ENCODE results near the gene HIVEP3.
A peak's percentile ranks its signal among the peaks of the same experiment; 100 is the strongest.

DNA sequence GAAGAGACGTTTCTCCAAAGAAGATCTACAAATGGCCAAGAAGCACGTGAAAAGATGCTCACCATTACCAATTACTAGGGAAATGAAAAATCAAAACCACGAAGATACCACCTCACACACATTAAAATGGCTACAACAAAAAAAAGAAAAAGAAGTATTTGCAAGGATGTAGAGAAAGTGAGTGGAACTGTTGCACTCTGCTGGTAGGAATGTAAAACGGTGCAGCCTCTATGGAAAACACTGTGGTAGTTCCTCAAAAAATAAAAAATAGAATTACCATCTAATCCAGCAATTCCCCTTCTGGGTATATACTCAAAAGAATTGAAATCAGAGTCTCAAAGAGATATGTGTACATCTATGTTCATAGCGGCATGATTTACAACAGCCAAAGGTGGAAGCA lies 318.8 kb downstream of the HIVEP3 start:
- TF ChIP-seq, protein P1, sequence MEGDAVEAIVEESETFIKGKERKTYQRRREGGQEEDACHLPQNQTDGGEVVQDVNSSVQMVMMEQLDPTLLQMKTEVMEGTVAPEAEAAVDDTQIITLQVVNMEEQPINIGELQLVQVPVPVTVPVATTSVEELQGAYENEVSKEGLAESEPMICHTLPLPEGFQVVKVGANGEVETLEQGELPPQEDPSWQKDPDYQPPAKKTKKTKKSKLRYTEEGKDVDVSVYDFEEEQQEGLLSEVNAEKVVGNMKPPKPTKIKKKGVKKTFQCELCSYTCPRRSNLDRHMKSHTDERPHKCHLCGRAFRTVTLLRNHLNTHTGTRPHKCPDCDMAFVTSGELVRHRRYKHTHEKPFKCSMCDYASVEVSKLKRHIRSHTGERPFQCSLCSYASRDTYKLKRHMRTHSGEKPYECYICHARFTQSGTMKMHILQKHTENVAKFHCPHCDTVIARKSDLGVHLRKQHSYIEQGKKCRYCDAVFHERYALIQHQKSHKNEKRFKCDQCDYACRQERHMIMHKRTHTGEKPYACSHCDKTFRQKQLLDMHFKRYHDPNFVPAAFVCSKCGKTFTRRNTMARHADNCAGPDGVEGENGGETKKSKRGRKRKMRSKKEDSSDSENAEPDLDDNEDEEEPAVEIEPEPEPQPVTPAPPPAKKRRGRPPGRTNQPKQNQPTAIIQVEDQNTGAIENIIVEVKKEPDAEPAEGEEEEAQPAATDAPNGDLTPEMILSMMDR (IDR thresholded peaks at IDR 0.05; ENCODE audit: poor library complexity), result peak; percentile 52
- TF ChIP-seq EZH2phosphoT487 (IDR thresholded peaks at IDR 0.05; ENCODE audit: low read depth, severe bottlenecking, unreplicated experiment) (no peak), EZH2 (IDR thresholded peaks at IDR 0.05; ENCODE audit: borderline replicate concordance) (no peak)
